K562 (cell line): ENCODE data around the gene ZNF839. TPM values are rescaled to one million over a fixed set of nuclear protein-coding genes. Genes with fewer than 3 reads are reported as not detected.

Experiments used
- AFF1 ChIP-seq, 2 experiments: fragments of 450-650 bp; IDR thresholded peaks; 2 replicates each; pipeline ENCODE4 v1.6.1; 2018; ENCODE audit warnings: mild to moderate bottlenecking in 2 of 2, low read depth in 1 of 2; ENCODE audit not compliant: partially characterized antibody in 2 of 2
- ATF6 ChIP-seq: sonication (generic); formaldehyde crosslinking; IDR thresholded peaks from 2 replicates; pipeline ENCODE4 v1.4.0; 2020; ENCODE audit warnings: mild to moderate bottlenecking, missing genetic modification reagents
- EP400 ChIP-seq: fragments of 450-650 bp; IDR thresholded peaks from 2 replicates; pipeline ENCODE4 v1.6.1; 2017; ENCODE audit warnings: antibody characterized with exemption, mild to moderate bottlenecking, moderate library complexity
- ETS1 ChIP-seq: conservative IDR thresholded peaks from 2 replicates; pipeline ENCODE4 v1.6.1; 2011; ENCODE audit warnings: low read depth, mild to moderate bottlenecking, low read length; ENCODE audit not compliant: control insufficient read depth
- FOXA1 ChIP-seq: fragments of 450-650 bp; IDR thresholded peaks from 2 replicates; pipeline ENCODE4 v1.6.1; 2016; ENCODE audit warnings: mild to moderate bottlenecking, borderline replicate concordance
- FOXK2 ChIP-seq, 2 experiments: fragments of 450-650 bp; IDR thresholded peaks in 1 of 2; conservative IDR thresholded peaks in 1 of 2; 2 replicates each; pipeline ENCODE4 v1.6.1; 2016; ENCODE audit warnings: low read depth in 2 of 2, mild to moderate bottlenecking in 1 of 2
- MTA1 ChIP-seq: fragments of 450-650 bp; IDR thresholded peaks from 2 replicates; pipeline ENCODE4 v1.6.1; 2017; ENCODE audit warnings: borderline replicate concordance
- NKRF ChIP-seq: fragments of 450-650 bp; IDR thresholded peaks from 2 replicates; pipeline ENCODE4 v1.6.1; 2016; ENCODE audit warnings: borderline replicate concordance
- POLR2A ChIP-seq: fragments of 450-650 bp; conservative IDR thresholded peaks from 2 replicates; pipeline ENCODE4 v1.6.1; 2016
- SNRNP70 ChIP-seq: fragments of 200-400 bp; formaldehyde crosslinking; optimal IDR thresholded peaks from 2 replicates; pipeline ENCODE3; 2017; ENCODE audit warnings: low read depth, low read length
- TEAD2 ChIP-seq: fragments of 450-650 bp; IDR thresholded peaks from 2 replicates; pipeline ENCODE4 v1.6.1; 2016; ENCODE audit warnings: missing genetic modification characterization, control low read depth, missing compliant biosample characterization
- TFAP4 ChIP-seq: sonication (generic); formaldehyde crosslinking; IDR thresholded peaks from 2 replicates; pipeline ENCODE4 v1.8.0; 2022; ENCODE audit warnings: missing genetic modification reagents, mild to moderate bottlenecking, moderate library complexity, borderline replicate concordance
- ZNF12 ChIP-seq: sonication (generic); formaldehyde crosslinking; IDR thresholded peaks from 2 replicates; pipeline ENCODE4 v1.4.0; 2020; ENCODE audit warnings: mild to moderate bottlenecking, missing genetic modification reagents
- ZNF280A ChIP-seq: fragments of 450-650 bp; IDR thresholded peaks from 2 replicates; pipeline ENCODE4 v1.6.1; 2018; ENCODE audit warnings: mild to moderate bottlenecking, low read depth; ENCODE audit not compliant: partially characterized antibody
- ZNF707 ChIP-seq: fragments of 250-450 bp; sonication (Bioruptor Pico); conservative IDR thresholded peaks from 2 replicates; pipeline ENCODE4 v1.8.0; 2022; ENCODE audit warnings: inconsistent platforms, mild to moderate bottlenecking, moderate library complexity
- polyA plus RNA-seq, 8 experiments: library from polyadenylated mRNA; depleted of rRNA in 4 of 8; stranded (reverse) in 5 of 8; unstranded in 3 of 8; fragments of >200 nt; fragmentation: Nextera tagmentation in 2 of 8; fragmentation: Illumina TruSeq in 1 of 8; extraction: Ambion mirVana in 2 of 8; extraction: Trizol in 1 of 8; gene quantifications; 2 replicates each; pipeline versions ENCODE4 v1.2.1 to v1.2.3, GENCODE V29; 2011 to 2014; ENCODE audit warnings: inconsistent platforms in 1 of 8, missing spikeins in 1 of 8
- total RNA-seq, 7 experiments: library from RNA; depleted of rRNA in 6 of 7; stranded (reverse); fragments of >200 nt in 6 of 7; fragmentation: Illumina TruSeq in 2 of 7; extraction: Trizol in 2 of 7; gene quantifications; 2 replicates each; pipeline versions ENCODE4 v1.2.1 to v1.2.3, GENCODE V29; 2011 to 2021; ENCODE audit warnings: low replicate concordance in 1 of 7

Gene ZNF839
- total and polyA plus RNA-seq, 9 of the 15 experiments (the other 6 are each of a cell fraction or from before 2014, with no cell fraction given) = 0.42 to 8.4 (median 5.7) TPM

- no peak for TF ChIP-seq ZNF707 (CRISPR knock-in tag)
- no peak for TF ChIP-seq ZNF280A
- peak; percentile 71; the same call in 1 of the 2 replicates for TF ChIP-seq NKRF
- peak; percentile 78 for TF ChIP-seq POLR2A
- peak; percentile 97 for TF ChIP-seq TFAP4 (CRISPR knock-in tag)
- no peak for TF ChIP-seq ATF6 (CRISPR knock-in tag)
- TF ChIP-seq EP400 = peak; percentile 46; the same call in 1 of the 2 replicates
- TF ChIP-seq FOXK2 (conservative IDR thresholded peaks at IDR 0.05 in 1 of 2, IDR thresholded peaks at IDR 0.05 in 1 of 2; ENCODE audit: low read depth in 2 of 2) = no peak
- no peak for TF ChIP-seq AFF1 (IDR thresholded peaks at IDR 0.05; ENCODE audit: low read depth in 1 of 2, partially characterized antibody in 2 of 2)
- TF ChIP-seq ZNF12 (CRISPR knock-in tag) = no peak
- TF ChIP-seq ETS1 = peak; percentile 55; the same call in 1 of the 2 replicates
- no peak for TF ChIP-seq SNRNP70
- no peak for TF ChIP-seq FOXA1
- no peak for TF ChIP-seq TEAD2 (tag)
- TF ChIP-seq MTA1 = no peak
Observed at GRCh38 chr14:102362545-102363181, 43.1 kb downstream of the ZNF839 start, which contains the start of the genes CINP and TECPR2 (continued).
